H9 (cell line): ENCODE measurements around the gene HOXD11. TPM values are rescaled to one million over a fixed set of nuclear protein-coding genes. Genes with fewer than 3 reads are reported as not detected.

Experiments
- DNase-seq: peaks from one replicate; pipeline ENCODE4 v3.0.0-alpha.2; 2017
- H2AFZ ChIP-seq: one replicate; pipeline ENCODE4 v1.6.1; 2013; ENCODE audit warnings: mild to moderate bottlenecking, low read length, control low read depth, moderate library complexity
- H2AK5ac ChIP-seq: 2 replicates; pipeline ENCODE4 v1.6.1; 2013; ENCODE audit warnings: low read length, control low read depth, mixed read lengths; ENCODE audit not compliant: insufficient read length
- H2BK120ac ChIP-seq: one replicate; pipeline ENCODE4 v1.6.1; 2013; ENCODE audit warnings: low read depth, mild to moderate bottlenecking, low read length, control low read depth, inconsistent platforms; ENCODE audit not compliant: poor library complexity, severe bottlenecking
- H2BK12ac ChIP-seq: 2 replicates; pipeline ENCODE4 v1.6.1; 2013; ENCODE audit warnings: low read length, control low read depth, mixed read lengths, low read depth; ENCODE audit not compliant: insufficient read length
- H2BK15ac ChIP-seq: 2 replicates; pipeline ENCODE4 v1.6.1; 2013; ENCODE audit warnings: low read depth, low read length, control low read depth
- H2BK20ac ChIP-seq: one replicate; pipeline ENCODE4 v1.6.1; 2013; ENCODE audit warnings: low read depth, mild to moderate bottlenecking, low read length, control low read depth, inconsistent platforms; ENCODE audit not compliant: poor library complexity, severe bottlenecking
- H2BK5ac ChIP-seq: 2 replicates; pipeline ENCODE4 v1.6.1; 2013; ENCODE audit warnings: low read length, control low read depth, mixed read lengths; ENCODE audit not compliant: insufficient read length
- H3K14ac ChIP-seq: 2 replicates; pipeline ENCODE4 v1.6.1; 2013; ENCODE audit warnings: low read length, control low read depth; ENCODE audit not compliant: insufficient read depth
- H3K18ac ChIP-seq: 2 replicates; pipeline ENCODE4 v1.6.1; 2013; ENCODE audit warnings: low read depth, mild to moderate bottlenecking, mixed read lengths, low read length, control low read depth; ENCODE audit not compliant: insufficient read length
- H3K23ac ChIP-seq: 2 replicates; pipeline ENCODE4 v1.6.1; 2013; ENCODE audit warnings: low read length, control low read depth, mixed read lengths, low read depth; ENCODE audit not compliant: insufficient read length
- H3K23me2 ChIP-seq: 2 replicates; pipeline ENCODE4 v1.6.1; 2013; ENCODE audit warnings: low read depth, mild to moderate bottlenecking, mixed read lengths, low read length, control low read depth; ENCODE audit not compliant: insufficient read length, poor library complexity, severe bottlenecking
- H3K27ac ChIP-seq: 2 replicates; pipeline ENCODE4 v1.5.1; 2013; ENCODE audit warnings: low read length, control low read depth, mixed read lengths, low read depth; ENCODE audit not compliant: insufficient read length
- H3K27me3 ChIP-seq: 2 replicates; pipeline ENCODE4 v1.6.1; 2013; ENCODE audit warnings: low read length, control low read depth, inconsistent platforms; ENCODE audit not compliant: insufficient read depth
- H3K4ac ChIP-seq: 2 replicates; pipeline ENCODE4 v1.6.1; 2013; ENCODE audit warnings: low read depth, mild to moderate bottlenecking, control low read depth, inconsistent platforms, low read length, moderate library complexity
- H3K4me1 ChIP-seq: 2 replicates; pipeline ENCODE4 v1.6.1; 2013; ENCODE audit warnings: low read length, control low read depth, inconsistent platforms; ENCODE audit not compliant: insufficient read depth
- H3K4me2 ChIP-seq: 2 replicates; pipeline ENCODE4 v1.6.1; 2013; ENCODE audit warnings: low read length, control low read depth, mixed read lengths; ENCODE audit not compliant: insufficient read length, insufficient read depth
- H3K56ac ChIP-seq: 2 replicates; pipeline ENCODE4 v1.6.1; 2013; ENCODE audit warnings: low read depth, mild to moderate bottlenecking, mixed read lengths, low read length, control low read depth; ENCODE audit not compliant: insufficient read length
- H3K79me1 ChIP-seq: 2 replicates; pipeline ENCODE4 v1.6.1; 2013; ENCODE audit warnings: low read depth, mild to moderate bottlenecking, moderate library complexity, low read length, control low read depth, inconsistent platforms; ENCODE audit not compliant: insufficient read depth, poor library complexity, severe bottlenecking
- H3K79me2 ChIP-seq: 2 replicates; pipeline ENCODE4 v1.6.1; 2013; ENCODE audit warnings: low read length, control low read depth, inconsistent platforms; ENCODE audit not compliant: insufficient read depth
- H3K9ac ChIP-seq: 2 replicates; pipeline ENCODE4 v1.6.1; 2013; ENCODE audit warnings: low read length, control low read depth, mixed read lengths; ENCODE audit not compliant: insufficient read length; ENCODE audit errors: extremely low read depth
- H3K9me3 ChIP-seq: one replicate; pipeline ENCODE4 v1.6.1; 2013; ENCODE audit warnings: low read depth, low read length, inconsistent platforms; ENCODE audit not compliant: control insufficient read depth
- H3T11ph ChIP-seq: one replicate; pipeline ENCODE4 v1.6.1; 2013; ENCODE audit warnings: mild to moderate bottlenecking, low read length, control low read depth, inconsistent platforms
- H4K20me1 ChIP-seq: one replicate; pipeline ENCODE4 v1.6.1; 2013; ENCODE audit not compliant: control insufficient read depth, insufficient read length, insufficient read depth
- H4K5ac ChIP-seq: 2 replicates; pipeline ENCODE4 v1.6.1; 2013; ENCODE audit warnings: low read depth, mild to moderate bottlenecking, mixed read lengths, low read length, control low read depth; ENCODE audit not compliant: insufficient read length
- H4K8ac ChIP-seq: replicated peaks from 2 replicates; pipeline ENCODE4 v1.6.1; 2013; ENCODE audit warnings: low read length, control low read depth, mixed read lengths, low read depth; ENCODE audit not compliant: insufficient read length
- H4K91ac ChIP-seq: 2 replicates; pipeline ENCODE4 v1.6.1; 2013; ENCODE audit warnings: low read depth, mild to moderate bottlenecking, moderate library complexity, mixed read lengths, low read length, control low read depth; ENCODE audit not compliant: insufficient read length
- H3K27ac Mint-ChIP-seq, 3 experiments: 2 replicates in 2 of 3; 3 replicates in 1 of 3; pipeline ENCODE4 v1.8.0; 2020 to 2021; ENCODE audit warnings: mixed read lengths in 3 of 3, mild to moderate bottlenecking in 1 of 3, moderate library complexity in 1 of 3
- H3K27me3 Mint-ChIP-seq: 2 replicates; pipeline ENCODE4 v1.8.0; 2021; ENCODE audit warnings: low read depth, mild to moderate bottlenecking, moderate library complexity, mixed read lengths
- H3K36me3 Mint-ChIP-seq, 3 experiments: 2 replicates in 2 of 3; 3 replicates in 1 of 3; pipeline ENCODE4 v1.8.0; 2020 to 2021; ENCODE audit warnings: low read depth in 3 of 3, mixed read lengths in 3 of 3; ENCODE audit not compliant: insufficient read depth in 1 of 3
- H3K4me1 Mint-ChIP-seq, 2 experiments: 2 replicates each; pipeline ENCODE4 v1.8.0; 2020; ENCODE audit warnings: mixed read lengths in 2 of 2
- H3K4me3 Mint-ChIP-seq, 2 experiments: 2 replicates in 1 of 2; 3 replicates in 1 of 2; pipeline ENCODE4 v1.8.0; 2020 to 2021; ENCODE audit warnings: mild to moderate bottlenecking in 2 of 2, mixed read lengths in 2 of 2, moderate library complexity in 1 of 2
- H3K9me3 Mint-ChIP-seq, 2 experiments: 2 replicates in 1 of 2; 3 replicates in 1 of 2; pipeline ENCODE4 v1.8.0; 2020; ENCODE audit warnings: mild to moderate bottlenecking in 2 of 2, mixed read lengths in 2 of 2, moderate library complexity in 1 of 2
- CTCF ChIP-seq: fragments of 200-600 bp; sonication (generic); conservative IDR thresholded peaks from 3 replicates; pipeline ENCODE4 v1.8.0; 2021; ENCODE audit warnings: antibody characterized with exemption, mild to moderate bottlenecking
- WGBS: extraction: QIAGEN DNeasy Blood & Tissue Kit; methylation state at CpG from one replicate; pipeline ENCODE4 v1.1.7; 2013; ENCODE audit warnings: missing lambda C conversion rate, low lambda C conversion rate, mixed read lengths; ENCODE audit not compliant: insufficient read length; ENCODE audit errors: extremely low coverage; 5-methylcytosine and 5-hydroxymethylcytosine counted together
- total RNA-seq: library from RNA; stranded (reverse); gene quantifications from 2 replicates; pipeline ENCODE4 v1.2.1, GENCODE V29; 2021

Gene HOXD11
- total RNA-seq, 1 experiment from 2014 or later: not detected

GRCh38 chr2:176081376-176081836 lies 25.7 kb upstream of the HOXD11 start:
- H2BK12ac ChIP-seq: no peak overlapping the region
- DNase-seq: no peak
- H3K4me1 ChIP-seq: no peaks in the 10 kb centered on the region
- peaks cover 7% of the 10 kb centered on the region for H3K23me2 ChIP-seq
- no peak overlapping the region for H3K18ac ChIP-seq
- H3K4me3 Mint-ChIP-seq: peak overlapping the region; percentile 49 to 73; a peak in 2 of 5 replicates
- peaks cover 96% of the 10 kb centered on the region for H3K27me3 Mint-ChIP-seq
- no peak overlapping the region for H4K8ac ChIP-seq
- no CpG with 5 or more reads among the region's 17 CpGs for WGBS
- H4K5ac ChIP-seq: no peak overlapping the region
- no peak overlapping the region for H3K4ac ChIP-seq
- H3K56ac ChIP-seq: no peak overlapping the region
- no peak overlapping the region for H2BK5ac ChIP-seq
- H4K20me1 ChIP-seq: no peaks in the 10 kb centered on the region
- no peak overlapping the region for H3K4me2 ChIP-seq
- no peaks in the 10 kb centered on the region for H3K79me1 ChIP-seq
- H3K4me1 Mint-ChIP-seq: peaks cover 20 to 46% of the 10 kb centered on the region in 2 experiments
- no peak overlapping the region for H3K27ac ChIP-seq
- TF ChIP-seq CTCF: no peak
- no peaks in the 10 kb centered on the region for H3K9me3 ChIP-seq
- H3K27me3 ChIP-seq: peaks cover 88% of the 10 kb centered on the region
- H2BK15ac ChIP-seq: no peak overlapping the region
- H2BK120ac ChIP-seq: no peak overlapping the region
- no peak overlapping the region for H3K23ac ChIP-seq
- H2AFZ ChIP-seq: no peak overlapping the region
- H3T11ph ChIP-seq: no peak overlapping the region
- H3K79me2 ChIP-seq: no peaks in the 10 kb centered on the region
- no peak overlapping the region for H2AK5ac ChIP-seq
- H3K27ac Mint-ChIP-seq: no peak overlapping the region
- no peak overlapping the region for H4K91ac ChIP-seq
- no peak overlapping the region for H3K14ac ChIP-seq
- H3K9me3 Mint-ChIP-seq: peaks cover 5 to 6% of the 10 kb centered on the region in 2 experiments; a peak in 4 of 5 replicates
- H3K9ac ChIP-seq: no peak overlapping the region
- no peaks in the 10 kb centered on the region for H3K36me3 Mint-ChIP-seq
- no peak overlapping the region for H2BK20ac ChIP-seq
